Measurements from ENCODE around the gene IL6. TPM values are rescaled to one million over a fixed set of nuclear protein-coding genes. Genes with fewer than 3 reads are reported as not detected.

IL6 gene
- total and polyA plus RNA-seq, 2 of the 13 experiments (the other 11 are each of a cell fraction or from before 2014, with no cell fraction given), result not detected

GRCh38 chr7:22718200-22718711 is 8.7 kb upstream of the IL6 start:
- H3K27me3 ChIP-seq (ENCODE audit: control insufficient read depth in 1 of 2, insufficient read depth in 2 of 2, low read length in 2 of 2), result peaks cover 0 to 13% of the 10 kb centered on the region in 2 experiments; a peak in 1 of 5 replicates
- H3K36me3 ChIP-seq (replicated peaks in 1 of 2; ENCODE audit: control insufficient read depth in 1 of 2, insufficient read depth in 2 of 2, low read length in 2 of 2), result no peaks in the 10 kb centered on the region
- no TSS peak for BruUV-seq (replicated peaks)
- no peaks in the 10 kb centered on the region for H3K4me1 ChIP-seq (ENCODE audit: insufficient read depth, low read length)
- H3K27ac ChIP-seq (ENCODE audit: extremely low read length, insufficient read depth, low read length), result no peak overlapping the region
- DNase-seq (ENCODE audit: low spot score), result no peak
- H3K79me2 ChIP-seq (ENCODE audit: insufficient read depth, low read length), result no peaks in the 10 kb centered on the region
- no peaks in the 10 kb centered on the region for H4K20me1 ChIP-seq (ENCODE audit: insufficient read depth, low read length)
- 18% methylated on average over 6 of the region's 6 CpGs for WGBS (ENCODE audit: low lambda C conversion rate)
- no peak for FAIRE-seq
- H3K9ac ChIP-seq (ENCODE audit: insufficient read depth, low read depth, low read length), result no peak overlapping the region
- no peak overlapping the region for H3K4me3 ChIP-seq (replicated peaks in 1 of 3; ENCODE audit: insufficient read depth in 1 of 3, low read depth in 2 of 3, low read length in 3 of 3)
- H3K4me2 ChIP-seq (ENCODE audit: low read depth, low read length), result no peak overlapping the region
- in situ Hi-C loops (cut with HindIII; ENCODE audit: extremely low pct_ligation_motif_present, low pct_unique_long_range_greater_than_20kb) (no loop called here), intact Hi-C loops (cut with micrococcal nuclease; ENCODE audit: unreplicated experiment) (no loop called here)
- H2AFZ ChIP-seq (ENCODE audit: low read length), result no peak overlapping the region
- no peak for ATAC-seq
- no peaks in the 10 kb centered on the region for H3K9me3 ChIP-seq (ENCODE audit: low read length)
- ChIA-PET POLR2A (no interaction called here), CTCF (ENCODE audit: low intra/inter-chr PET ratio, low total read pairs) (no interaction called here)
- TF ChIP-seq PHF20 (CRISPR knock-in tag; IDR thresholded peaks at IDR 0.05) (no peak), ZBTB44 (CRISPR knock-in tag; IDR thresholded peaks at IDR 0.05) (no peak), ZNF563 (CRISPR knock-in tag; IDR thresholded peaks at IDR 0.05) (no peak), ETV6 (CRISPR knock-in tag; conservative IDR thresholded peaks at IDR 0.05) (no peak), RXRB (CRISPR knock-in tag; IDR thresholded peaks at IDR 0.05; ENCODE audit: borderline replicate concordance) (no peak), SAP130 (CRISPR knock-in tag; IDR thresholded peaks at IDR 0.05; ENCODE audit: low read depth) (no peak), ZEB1 (IDR thresholded peaks at IDR 0.05; ENCODE audit: insufficient replicate concordance, low read depth) (no peak)

- Histone ChIP-seq H3K79me2 (ENCODE audit: insufficient read depth, low read length) (no peaks in the 10 kb centered on the region), H3K9me3 (ENCODE audit: low read length) (no peaks in the 10 kb centered on the region), H3K4me3 (replicated peaks in 1 of 3; ENCODE audit: insufficient read depth in 1 of 3, low read depth in 2 of 3, low read length in 3 of 3) (no peak overlapping the region), H3K36me3 (replicated peaks in 1 of 2; ENCODE audit: control insufficient read depth in 1 of 2, insufficient read depth in 2 of 2, low read length in 2 of 2) (no peaks in the 10 kb centered on the region), H3K27ac (ENCODE audit: extremely low read length, insufficient read depth, low read length) (no peak overlapping the region), H3K9ac (ENCODE audit: insufficient read depth, low read depth, low read length) (no peak overlapping the region), H3K4me1 (ENCODE audit: insufficient read depth, low read length) (no peaks in the 10 kb centered on the region), H2AFZ (ENCODE audit: low read length) (no peak overlapping the region), H3K27me3 (ENCODE audit: control insufficient read depth in 1 of 2, insufficient read depth in 2 of 2, low read length in 2 of 2) (peaks cover 0 to 18% of the 10 kb centered on the region in 2 experiments; a peak in 2 of 5 replicates), H4K20me1 (ENCODE audit: insufficient read depth, low read length) (no peaks in the 10 kb centered on the region), H3K4me2 (ENCODE audit: low read depth, low read length) (no peak overlapping the region)
- in situ Hi-C loops (cut with HindIII; ENCODE audit: extremely low pct_ligation_motif_present, low pct_unique_long_range_greater_than_20kb) (no loop called here), intact Hi-C loops (cut with micrococcal nuclease; ENCODE audit: unreplicated experiment) (no loop called here)
- no TSS peak for BruUV-seq (replicated peaks)
- CTCF ChIA-PET (ENCODE audit: low intra/inter-chr PET ratio, low total read pairs), result no interaction called here
- ATAC-seq, result no peak
- DNase-seq (ENCODE audit: low spot score), result no peak
- POLR2A ChIA-PET, result no interaction called here
- FAIRE-seq, result no peak
- 0% methylated on average over 1 of the region's 1 CpG for WGBS (ENCODE audit: low lambda C conversion rate)
- no peak for TF ChIP-seq DMAP1 (CRISPR knock-in tag; IDR thresholded peaks at IDR 0.05)
- TF ChIP-seq ZNF878 (CRISPR knock-in tag; IDR thresholded peaks at IDR 0.05), result no peak
- no peak for TF ChIP-seq IKZF5 (CRISPR knock-in tag; IDR thresholded peaks at IDR 0.05)
- no peak for TF ChIP-seq PATZ1 (CRISPR knock-in tag; IDR thresholded peaks at IDR 0.05)
- TF ChIP-seq TFAP4 (IDR thresholded peaks at IDR 0.05; ENCODE audit: borderline replicate concordance, low read depth), result no peak
- no peak for TF ChIP-seq ZNF598 (CRISPR knock-in tag; IDR thresholded peaks at IDR 0.05; ENCODE audit: borderline replicate concordance)
- TF ChIP-seq ZNF883 (CRISPR knock-in tag; IDR thresholded peaks at IDR 0.05; ENCODE audit: not compliant biosample characterization), result no peak
These were observed 8.0 kb upstream of the IL6 start for GRCh38 chr7:22718911-22719420.

Data from HepG2 (cell line).